CD4-positive, CD25-positive, alpha-beta regulatory T cell (primary cell): ENCODE measurements around the gene CAMK1D. TPM values are rescaled to one million over a fixed set of nuclear protein-coding genes. Genes with fewer than 3 reads are reported as not detected.

Source experiments
- ATAC-seq, 2 donors: fragments of 150-1000 bp; cut with Tn5 transposase; one replicate each; pipeline ENCODE4 v1.10.0; 2021; ENCODE audit warnings: low read depth in 2 of 2, moderate number of reproducible peaks in 2 of 2, moderate library complexity in 1 of 2
- DNase-seq, 3 donors: peaks; one replicate each; pipeline versions ENCODE4 v3.0.0 to v3.0.0-alpha.2; 2012 to 2022; ENCODE audit warnings: mixed read lengths in 1 of 3
- H3K27ac ChIP-seq: one replicate; pipeline ENCODE4 v1.7.0; 2013; ENCODE audit warnings: mild to moderate bottlenecking, low read length; ENCODE audit not compliant: insufficient read depth, poor library complexity, severe bottlenecking
- H3K27me3 ChIP-seq: one replicate; pipeline ENCODE4 v1.7.0; 2013; ENCODE audit warnings: low read length; ENCODE audit not compliant: control insufficient read depth, insufficient read depth
- H3K36me3 ChIP-seq: one replicate; pipeline ENCODE4 v1.7.0; 2013; ENCODE audit warnings: mild to moderate bottlenecking, low read length, moderate library complexity; ENCODE audit not compliant: control insufficient read depth, insufficient read depth
- H3K4me1 ChIP-seq: 2 replicates; pipeline ENCODE4 v1.7.0; 2013; ENCODE audit warnings: mild to moderate bottlenecking, low read length; ENCODE audit not compliant: insufficient read depth, control insufficient read depth, poor library complexity, severe bottlenecking
- H3K4me3 ChIP-seq: one replicate; pipeline ENCODE4 v1.7.0; 2013; ENCODE audit warnings: low read depth, mild to moderate bottlenecking, low read length, moderate library complexity
- H3K9me3 ChIP-seq, 2 experiments: 1 replicate in 1 of 2; 2 replicates in 1 of 2; pipeline ENCODE4 v1.7.0; 2013; ENCODE audit warnings: low read length in 2 of 2, mild to moderate bottlenecking in 1 of 2, moderate library complexity in 1 of 2; ENCODE audit not compliant: control insufficient read depth in 2 of 2
- H3K27ac Mint-ChIP-seq, 3 donors: one replicate each; pipeline ENCODE4 v1.8.0; 2020 to 2022; ENCODE audit warnings: mild to moderate bottlenecking in 3 of 3, mixed read lengths in 3 of 3, moderate library complexity in 2 of 3
- H3K27me3 Mint-ChIP-seq: one replicate; pipeline ENCODE4 v1.8.0; 2022; ENCODE audit warnings: mild to moderate bottlenecking, mixed read lengths
- H3K36me3 Mint-ChIP-seq: one replicate; pipeline ENCODE4 v1.8.0; 2020; ENCODE audit warnings: mixed read lengths
- H3K4me1 Mint-ChIP-seq, 4 donors: one replicate each; pipeline ENCODE4 v1.8.0; 2020 to 2022; ENCODE audit warnings: mixed read lengths in 4 of 4, mild to moderate bottlenecking in 1 of 4
- H3K4me3 Mint-ChIP-seq, 4 donors: one replicate each; pipeline ENCODE4 v1.8.0; 2020 to 2022; ENCODE audit warnings: mild to moderate bottlenecking in 4 of 4, mixed read lengths in 4 of 4, moderate library complexity in 3 of 4
- H3K9me3 Mint-ChIP-seq, 7 donors: one replicate each; pipeline ENCODE4 v1.8.0; 2020 to 2022; ENCODE audit warnings: mixed read lengths in 7 of 7, mild to moderate bottlenecking in 3 of 7, moderate library complexity in 2 of 7
- polyA plus RNA-seq, 4 donors: library from polyadenylated mRNA; unstranded; fragments of 300-500 nt; fragmentation: Illumina TruSeq; gene quantifications; one replicate each; pipeline ENCODE4 v1.2.3, GENCODE V29; 2021
- total RNA-seq: library from RNA; stranded (reverse); gene quantifications from one replicate; pipeline ENCODE4 v1.2.3, GENCODE V29; 2022

CAMK1D gene
- total and polyA plus RNA-seq, 5 donors from 2014 or later: 4.4 to 25.3 (median 5.2) TPM

DNA sequence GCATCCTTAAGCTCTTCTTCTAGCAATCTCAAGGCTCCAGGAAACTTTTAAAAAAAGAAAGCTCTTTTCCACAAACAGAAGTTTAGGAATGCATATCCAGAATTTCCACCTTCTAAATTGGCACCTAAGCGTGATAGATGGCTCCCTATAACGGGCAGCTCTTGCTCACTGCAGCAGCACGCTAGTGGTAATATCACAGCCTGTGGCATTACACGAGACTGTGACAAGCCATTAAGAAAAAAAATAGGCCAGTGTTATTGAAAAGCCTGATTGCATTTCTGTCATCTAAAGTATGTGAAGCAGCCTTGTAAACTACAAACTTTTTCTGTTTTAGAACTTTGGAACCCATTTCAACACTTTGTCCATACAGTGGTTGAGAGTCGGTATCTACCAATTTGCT, 263.8 kb downstream of the CAMK1D start:
- DNase-seq (no peak), ATAC-seq (no peak)
- Histone ChIP-seq H3K27ac (no peak overlapping the region), H3K9me3 (no peaks in the 10 kb centered on the region), H3K4me1 (no peaks in the 10 kb centered on the region), H3K36me3 (no peaks in the 10 kb centered on the region), H3K4me3 (no peak overlapping the region), H3K27me3 (no peaks in the 10 kb centered on the region)
- Mint-ChIP-seq H3K27me3 (no peaks in the 10 kb centered on the region), H3K4me3 (no peak overlapping the region), H3K27ac (no peak overlapping the region), H3K4me1 (peaks cover 0 to 13% (median 2%) of the 10 kb centered on the region in 4 donors), H3K9me3 (no peaks in the 10 kb centered on the region), H3K36me3 (peaks cover 10% of the 10 kb centered on the region)

GRCh38 chr10:12614177-12614995, 265.0 kb downstream of the CAMK1D start:
- H3K36me3 ChIP-seq: no peaks in the 10 kb centered on the region
- ATAC-seq (no peak), DNase-seq (no peak)
- no peaks in the 10 kb centered on the region for H3K9me3 ChIP-seq
- H3K9me3 Mint-ChIP-seq: no peaks in the 10 kb centered on the region
- H3K4me1 Mint-ChIP-seq: peaks cover 0 to 5% (median 1%) of the 10 kb centered on the region in 4 donors
- no peaks in the 10 kb centered on the region for H3K4me1 ChIP-seq
- H3K27me3 ChIP-seq: no peaks in the 10 kb centered on the region
- no peaks in the 10 kb centered on the region for H3K27me3 Mint-ChIP-seq
- H3K36me3 Mint-ChIP-seq: peaks cover 10% of the 10 kb centered on the region
- H3K27ac Mint-ChIP-seq: peak overlapping the region in 1 of 3 donors; percentile 67
- no peak overlapping the region for H3K27ac ChIP-seq
- H3K4me3 ChIP-seq: no peak overlapping the region
- no peak overlapping the region for H3K4me3 Mint-ChIP-seq

GRCh38 chr10:12615296-12616220, 266.2 kb downstream of the CAMK1D start:
- Mint-ChIP-seq H3K9me3 (no peaks in the 10 kb centered on the region), H3K27ac (no peak overlapping the region), H3K4me1 (peaks cover 0 to 7% (median 4%) of the 10 kb centered on the region in 4 donors), H3K36me3 (peaks cover 4% of the 10 kb centered on the region), H3K27me3 (no peaks in the 10 kb centered on the region), H3K4me3 (no peak overlapping the region)
- Histone ChIP-seq H3K9me3 (no peaks in the 10 kb centered on the region), H3K4me1 (no peaks in the 10 kb centered on the region), H3K36me3 (no peaks in the 10 kb centered on the region), H3K27ac (no peak overlapping the region), H3K4me3 (no peak overlapping the region), H3K27me3 (no peaks in the 10 kb centered on the region)
- no peak for ATAC-seq
- DNase-seq: no peak

- Mint-ChIP-seq H3K4me3 (no peak overlapping the region), H3K27me3 (no peaks in the 10 kb centered on the region), H3K27ac (no peak overlapping the region), H3K36me3 (peaks cover 2% of the 10 kb centered on the region), H3K9me3 (no peaks in the 10 kb centered on the region), H3K4me1 (peaks cover 0 to 7% (median 4%) of the 10 kb centered on the region in 4 donors)
- no peaks in the 10 kb centered on the region for H3K9me3 ChIP-seq
- no peak for DNase-seq
- H3K27ac ChIP-seq: no peak overlapping the region
- H3K27me3 ChIP-seq: no peaks in the 10 kb centered on the region
- H3K4me3 ChIP-seq: no peak overlapping the region
- H3K36me3 ChIP-seq: no peaks in the 10 kb centered on the region
- no peaks in the 10 kb centered on the region for H3K4me1 ChIP-seq
- no peak for ATAC-seq
Measured at GRCh38 chr10:12617191-12618175, 268.1 kb downstream of the CAMK1D start.

- peaks cover 0 to 2% (median 0%) of the 10 kb centered on the region in 7 donors for H3K9me3 Mint-ChIP-seq
- peaks cover 0 to 12% (median 7%) of the 10 kb centered on the region in 4 donors for H3K4me1 Mint-ChIP-seq
- no peaks in the 10 kb centered on the region for H3K9me3 ChIP-seq
- H3K27me3 ChIP-seq: no peaks in the 10 kb centered on the region
- DNase-seq (no peak), ATAC-seq (no peak)
- H3K4me3 ChIP-seq: no peak overlapping the region
- H3K27ac Mint-ChIP-seq: no peak overlapping the region
- H3K4me3 Mint-ChIP-seq: no peak overlapping the region
- no peak overlapping the region for H3K27ac ChIP-seq
- no peaks in the 10 kb centered on the region for H3K36me3 ChIP-seq
- no peaks in the 10 kb centered on the region for H3K27me3 Mint-ChIP-seq
- H3K4me1 ChIP-seq: no peaks in the 10 kb centered on the region
- peaks cover 12% of the 10 kb centered on the region for H3K36me3 Mint-ChIP-seq
Measured at GRCh38 chr10:12622016-12622415, 272.7 kb downstream of the CAMK1D start.

DNA sequence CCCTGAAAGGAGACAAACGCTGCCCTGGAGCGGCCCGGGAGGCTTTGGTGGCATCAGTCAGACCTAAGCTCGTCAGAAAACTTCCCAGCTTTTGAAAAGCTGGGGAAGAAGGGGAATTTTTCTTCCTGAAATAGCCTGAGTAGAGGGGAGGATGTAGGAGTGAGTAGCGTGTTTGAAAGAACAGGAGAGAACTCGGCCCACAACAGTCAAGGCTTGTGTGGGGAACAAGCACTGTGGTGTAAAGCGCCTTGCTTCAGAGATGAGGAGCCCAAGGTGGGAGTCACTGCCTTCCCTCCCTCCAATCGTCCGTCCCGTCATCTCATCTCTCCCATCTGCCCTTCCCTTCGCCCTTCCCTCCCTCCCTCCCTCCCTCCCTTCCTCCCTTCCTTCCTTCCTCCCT, 273.3 kb downstream of the CAMK1D start:
- H3K4me3 ChIP-seq: no peak overlapping the region
- peaks cover 12% of the 10 kb centered on the region for H3K36me3 Mint-ChIP-seq
- DNase-seq (no peak), ATAC-seq (no peak)
- H3K9me3 Mint-ChIP-seq: peaks cover 0 to 2% (median 0%) of the 10 kb centered on the region in 7 donors
- no peaks in the 10 kb centered on the region for H3K27me3 ChIP-seq
- no peak overlapping the region for H3K27ac Mint-ChIP-seq
- peaks cover 0 to 12% (median 7%) of the 10 kb centered on the region in 4 donors for H3K4me1 Mint-ChIP-seq
- no peaks in the 10 kb centered on the region for H3K27me3 Mint-ChIP-seq
- H3K9me3 ChIP-seq: no peaks in the 10 kb centered on the region
- no peak overlapping the region for H3K27ac ChIP-seq
- H3K4me3 Mint-ChIP-seq: no peak overlapping the region
- H3K4me1 ChIP-seq: no peaks in the 10 kb centered on the region
- no peaks in the 10 kb centered on the region for H3K36me3 ChIP-seq
